ENCODE data around the gene ARHGAP4. TPM values are rescaled to one million over a fixed set of nuclear protein-coding genes. Genes with fewer than 3 reads are reported as not detected.

Gene ARHGAP4
- total and polyA plus RNA-seq, 2 donors = 11.6 to 28.4 TPM

- H3K4me3 ChIP-seq (ENCODE audit: low read depth, low read length) = no peak overlapping the region
- H3K27ac ChIP-seq (ENCODE audit: low read depth) = no peak overlapping the region
- 86% methylated on average over 27 of the region's 27 CpGs for WGBS
- H3K36me3 ChIP-seq (ENCODE audit: insufficient read depth) = no peaks in the 10 kb centered on the region
- no peaks in the 10 kb centered on the region for H3K4me1 ChIP-seq (ENCODE audit: insufficient read depth)
- no peak for DNase-seq (ENCODE audit: extremely low spot score)
Observed at GRCh38 chrX:153906126-153906917, 19.7 kb downstream of the ARHGAP4 start.

DNA sequence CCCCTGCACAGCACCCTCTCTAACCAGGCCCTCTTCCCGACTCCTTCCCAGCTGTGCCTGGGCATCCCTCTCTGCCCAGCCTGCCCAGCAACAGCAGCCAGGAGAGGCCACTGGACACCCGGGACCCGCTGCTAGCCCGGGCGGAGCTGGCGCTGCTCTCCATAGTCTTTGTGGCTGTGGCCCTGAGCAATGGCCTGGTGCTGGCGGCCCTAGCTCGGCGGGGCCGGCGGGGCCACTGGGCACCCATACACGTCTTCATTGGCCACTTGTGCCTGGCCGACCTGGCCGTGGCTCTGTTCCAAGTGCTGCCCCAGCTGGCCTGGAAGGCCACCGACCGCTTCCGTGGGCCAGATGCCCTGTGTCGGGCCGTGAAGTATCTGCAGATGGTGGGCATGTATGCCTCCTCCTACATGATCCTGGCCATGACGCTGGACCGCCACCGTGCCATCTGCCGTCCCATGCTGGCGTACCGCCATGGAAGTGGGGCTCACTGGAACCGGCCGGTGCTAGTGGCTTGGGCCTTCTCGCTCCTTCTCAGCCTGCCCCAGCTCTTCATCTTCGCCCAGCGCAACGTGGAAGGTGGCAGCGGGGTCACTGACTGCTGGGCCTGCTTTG lies 20.5 kb downstream of the ARHGAP4 start:
- H3K36me3 ChIP-seq (ENCODE audit: insufficient read depth) = no peaks in the 10 kb centered on the region
- DNase-seq (ENCODE audit: extremely low spot score) = no peak
- no peak overlapping the region for H3K4me3 ChIP-seq (ENCODE audit: low read depth, low read length)
- H3K4me1 ChIP-seq (ENCODE audit: insufficient read depth) = no peaks in the 10 kb centered on the region
- H3K27ac ChIP-seq (ENCODE audit: low read depth) = no peak overlapping the region
- 92% methylated on average over 32 of the region's 32 CpGs for WGBS

DNA sequence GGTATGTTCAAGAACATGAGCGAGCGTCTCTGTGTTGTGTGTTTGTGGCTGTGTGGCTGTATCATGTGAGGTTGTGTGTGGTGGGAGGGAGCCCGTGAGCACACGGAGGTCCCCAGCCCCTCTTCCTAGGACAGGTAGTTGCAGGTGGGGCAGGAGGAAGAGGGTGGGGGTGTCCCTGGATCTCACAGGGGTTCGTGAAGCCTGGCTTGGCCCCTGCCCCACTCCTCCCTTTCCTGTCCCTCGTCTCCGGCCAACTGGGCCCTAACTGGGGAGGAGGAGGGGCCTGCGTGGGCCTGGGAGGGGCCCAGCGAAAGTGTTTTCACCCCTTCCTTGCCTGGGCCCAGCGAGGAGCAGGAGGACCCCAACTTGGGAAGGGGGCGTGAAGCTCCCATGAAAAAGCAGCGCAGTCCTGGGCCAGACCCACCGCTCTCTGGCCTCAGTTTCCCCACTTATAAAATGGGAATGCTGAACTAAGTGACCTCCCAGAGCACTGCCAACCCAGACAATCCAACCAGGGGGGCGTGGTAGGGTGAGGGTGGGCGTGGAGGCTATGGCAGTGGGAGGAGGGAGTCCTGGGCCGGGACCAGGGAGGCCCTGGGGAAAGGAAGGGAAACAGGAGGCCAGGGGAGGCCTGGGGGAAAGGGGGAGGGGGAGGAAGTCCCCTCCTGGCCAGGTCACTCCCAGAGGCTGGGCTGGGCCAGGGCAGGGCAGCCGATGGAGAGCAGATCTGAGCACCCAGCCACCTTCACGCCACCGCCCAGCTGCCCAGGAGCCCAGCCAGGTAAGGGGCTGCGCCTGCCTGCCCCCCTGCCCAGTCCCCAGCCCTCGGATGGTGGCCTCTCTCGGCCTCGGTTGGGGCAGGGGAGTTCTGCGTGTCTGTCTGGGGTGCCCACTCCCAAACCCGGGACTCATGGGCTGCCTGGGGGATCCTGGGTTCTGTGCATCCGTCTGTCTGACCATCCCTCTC lies 21.8 kb downstream of the ARHGAP4 start, which contains the start of gene AVPR2:
AVPR2 (plus strand) TSS at position 683 of the 967 bp plus-strand sequence. CDS start 473 bp downstream, outside the sequence.
- no peaks in the 10 kb centered on the region for H3K4me1 ChIP-seq (ENCODE audit: insufficient read depth)
- no peaks in the 10 kb centered on the region for H3K36me3 ChIP-seq (ENCODE audit: insufficient read depth)
- WGBS = 40% methylated on average over 26 of the region's 26 CpGs
- H3K4me3 ChIP-seq (ENCODE audit: low read depth, low read length) = no peak within 1 kb of the TSS
- no peak for DNase-seq (ENCODE audit: extremely low spot score)
- H3K27ac ChIP-seq (ENCODE audit: low read depth) = no peak within 1 kb of the TSS

- Histone ChIP-seq H3K36me3 (ENCODE audit: insufficient read depth) (no peaks in the 10 kb centered on the region), H3K27ac (ENCODE audit: low read depth) (no peak overlapping the region), H3K4me1 (ENCODE audit: insufficient read depth) (no peaks in the 10 kb centered on the region), H3K4me3 (ENCODE audit: low read depth, low read length) (no peak overlapping the region)
- WGBS = 62% methylated on average over 18 of the region's 18 CpGs
- DNase-seq (ENCODE audit: extremely low spot score) = no peak
Observed at GRCh38 chrX:153903238-153903980, 22.7 kb downstream of the ARHGAP4 start.

GRCh38 chrX:153902385-153902784 lies 23.7 kb downstream of the ARHGAP4 start:
- Histone ChIP-seq H3K4me3 (ENCODE audit: low read depth, low read length) (no peak overlapping the region), H3K27ac (ENCODE audit: low read depth) (no peak overlapping the region), H3K36me3 (ENCODE audit: insufficient read depth) (no peaks in the 10 kb centered on the region), H3K4me1 (ENCODE audit: insufficient read depth) (no peaks in the 10 kb centered on the region)
- 67% methylated on average over 10 of the region's 10 CpGs for WGBS
- DNase-seq (ENCODE audit: extremely low spot score) = no peak

GRCh38 chrX:153901753-153902140 lies 24.3 kb downstream of the ARHGAP4 start:
- 71% methylated on average over 8 of the region's 8 CpGs for WGBS
- no peaks in the 10 kb centered on the region for H3K4me1 ChIP-seq (ENCODE audit: insufficient read depth)
- no peak overlapping the region for H3K27ac ChIP-seq (ENCODE audit: low read depth)
- no peak overlapping the region for H3K4me3 ChIP-seq (ENCODE audit: low read depth, low read length)
- DNase-seq (ENCODE audit: extremely low spot score) = no peak
- no peaks in the 10 kb centered on the region for H3K36me3 ChIP-seq (ENCODE audit: insufficient read depth)

DNA sequence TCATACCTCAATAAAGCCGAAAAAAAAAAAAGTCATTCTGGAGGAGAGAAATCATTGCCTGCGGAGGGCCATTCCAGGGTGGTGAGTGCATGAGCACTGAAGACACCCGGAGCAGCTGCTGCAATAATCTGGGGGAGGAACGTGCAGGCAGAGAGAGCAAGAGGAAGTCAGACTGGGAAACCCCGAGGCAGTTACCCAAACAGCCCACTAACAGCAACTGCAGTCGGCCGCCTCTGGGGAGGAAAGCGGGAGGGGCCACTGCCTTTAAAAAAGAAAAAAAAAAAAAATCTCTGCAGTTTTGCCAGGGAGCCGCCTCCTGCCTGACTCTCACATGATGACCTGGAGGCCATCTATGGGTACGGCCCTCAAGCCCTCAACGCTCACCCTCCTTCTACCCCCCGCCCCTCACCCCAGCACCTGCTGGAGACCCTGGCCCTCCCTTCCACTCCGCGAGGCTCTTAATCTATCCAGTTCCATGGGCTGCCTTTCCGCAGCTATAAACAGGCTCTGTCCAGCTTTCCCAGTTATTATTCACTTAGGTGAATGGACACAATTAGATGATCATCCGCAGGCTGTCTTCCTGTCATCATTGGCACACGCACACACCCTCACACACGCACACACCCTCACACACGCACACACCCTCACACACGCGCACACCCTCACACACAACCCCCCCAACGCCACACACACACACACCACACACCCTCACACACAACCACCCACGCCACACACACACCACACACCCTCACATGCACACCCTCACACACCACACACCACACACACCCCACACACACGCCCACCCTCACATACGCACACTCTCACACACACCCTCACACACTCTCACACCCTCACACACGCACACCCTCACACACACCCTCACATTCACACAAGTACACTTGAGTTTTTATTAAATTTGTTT lies 25.0 kb downstream of the ARHGAP4 start:
- no peak for DNase-seq (ENCODE audit: extremely low spot score)
- Histone ChIP-seq H3K27ac (ENCODE audit: low read depth) (no peak overlapping the region), H3K4me1 (ENCODE audit: insufficient read depth) (no peaks in the 10 kb centered on the region), H3K4me3 (ENCODE audit: low read depth, low read length) (no peak overlapping the region), H3K36me3 (ENCODE audit: insufficient read depth) (no peaks in the 10 kb centered on the region)
- 25% methylated on average over 26 of the region's 26 CpGs for WGBS

DNA sequence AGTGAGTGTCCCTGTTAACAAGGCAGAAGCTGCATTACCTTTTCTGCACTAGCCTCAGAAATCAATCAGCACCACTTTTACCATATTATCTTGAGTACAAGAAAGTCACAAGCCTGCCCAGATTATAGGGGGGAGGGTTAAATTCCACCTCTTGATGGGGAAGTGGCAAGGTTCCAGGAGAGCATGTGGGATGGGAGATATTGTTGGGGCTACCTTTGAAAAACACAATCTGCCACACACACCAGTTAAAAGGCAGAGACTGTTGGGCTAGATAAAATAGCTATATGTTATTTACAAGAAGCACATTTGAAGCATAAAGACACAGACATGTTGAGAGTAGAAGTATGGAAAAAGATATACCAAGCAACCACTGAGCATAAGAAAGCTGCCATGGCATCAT lies 28.2 kb downstream of the ARHGAP4 start:
- no peaks in the 10 kb centered on the region for H3K36me3 ChIP-seq (ENCODE audit: insufficient read depth)
- H3K27ac ChIP-seq (ENCODE audit: low read depth) = no peak overlapping the region
- DNase-seq (ENCODE audit: extremely low spot score) = no peak
- H3K4me1 ChIP-seq (ENCODE audit: insufficient read depth) = no peaks in the 10 kb centered on the region
- no peak overlapping the region for H3K4me3 ChIP-seq (ENCODE audit: low read depth, low read length)

GRCh38 chrX:153889123-153889522 lies 36.9 kb downstream of the ARHGAP4 start:
- Histone ChIP-seq H3K27ac (ENCODE audit: low read depth) (no peak overlapping the region), H3K36me3 (ENCODE audit: insufficient read depth) (no peaks in the 10 kb centered on the region), H3K4me1 (ENCODE audit: insufficient read depth) (no peaks in the 10 kb centered on the region), H3K4me3 (ENCODE audit: low read depth, low read length) (no peak overlapping the region)
- no peak for DNase-seq (ENCODE audit: extremely low spot score)
- WGBS = 96% methylated on average over 6 of the region's 6 CpGs

DNA sequence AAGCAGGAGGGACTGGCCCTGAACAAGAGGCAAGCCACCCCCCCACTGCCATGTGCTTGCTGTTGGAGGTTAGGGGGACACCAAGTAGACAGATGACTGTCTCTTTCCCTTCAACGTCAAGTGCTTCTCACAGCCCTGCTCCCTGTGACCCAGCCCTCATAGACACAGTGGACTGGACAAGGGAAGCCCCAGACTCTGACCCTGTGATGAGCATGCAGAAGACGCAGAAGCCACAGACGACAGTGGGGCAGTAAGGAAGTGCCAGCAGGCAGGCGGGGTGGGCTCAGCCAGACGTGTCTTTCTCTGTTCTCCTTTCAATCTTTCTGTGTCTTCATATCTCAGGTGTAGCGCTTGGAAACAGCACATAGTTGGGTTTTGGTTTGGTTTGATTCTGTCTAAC lies 37.7 kb downstream of the ARHGAP4 start:
- 55% methylated on average over 6 of the region's 6 CpGs for WGBS
- Histone ChIP-seq H3K27ac (ENCODE audit: low read depth) (no peak overlapping the region), H3K4me1 (ENCODE audit: insufficient read depth) (no peaks in the 10 kb centered on the region), H3K4me3 (ENCODE audit: low read depth, low read length) (no peak overlapping the region), H3K36me3 (ENCODE audit: insufficient read depth) (no peaks in the 10 kb centered on the region)
- DNase-seq (ENCODE audit: extremely low spot score) = no peak

- H3K27ac ChIP-seq (ENCODE audit: low read depth) = no peak overlapping the region
- DNase-seq (ENCODE audit: extremely low spot score) = no peak
- 68% methylated on average over 8 of the region's 8 CpGs for WGBS
- H3K4me1 ChIP-seq (ENCODE audit: insufficient read depth) = no peaks in the 10 kb centered on the region
- no peaks in the 10 kb centered on the region for H3K36me3 ChIP-seq (ENCODE audit: insufficient read depth)
- H3K4me3 ChIP-seq (ENCODE audit: low read depth, low read length) = no peak overlapping the region
Observed at GRCh38 chrX:153887385-153887784, 38.7 kb downstream of the ARHGAP4 start.

DNA sequence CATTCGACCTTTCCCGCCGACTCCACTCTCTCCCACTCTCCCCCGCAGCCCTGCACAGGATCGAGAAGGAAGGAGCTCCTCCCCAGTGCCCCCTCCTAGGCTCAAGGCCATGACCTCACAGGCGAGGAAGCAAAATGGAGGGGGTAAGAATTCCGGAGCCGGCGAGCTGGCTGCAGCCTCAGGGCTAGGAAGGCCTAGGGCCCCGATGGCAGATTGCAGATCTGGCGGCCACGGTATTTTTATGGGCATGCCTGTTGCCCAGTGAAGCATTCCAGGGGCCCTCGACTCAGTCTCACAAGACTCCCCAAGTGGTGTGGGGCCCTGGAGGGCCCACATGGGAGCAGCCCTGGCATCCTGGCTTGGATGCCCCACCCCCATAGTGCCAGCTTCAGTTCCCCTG lies 39.1 kb downstream of the ARHGAP4 start:
- DNase-seq (ENCODE audit: extremely low spot score) = no peak
- Histone ChIP-seq H3K36me3 (ENCODE audit: insufficient read depth) (no peaks in the 10 kb centered on the region), H3K27ac (ENCODE audit: low read depth) (no peak overlapping the region), H3K4me3 (ENCODE audit: low read depth, low read length) (no peak overlapping the region), H3K4me1 (ENCODE audit: insufficient read depth) (no peaks in the 10 kb centered on the region)
- WGBS = 28% methylated on average over 13 of the region's 13 CpGs
